Measurements from ENCODE around the gene CCDC175.

GRCh38 chr14:59480166-59480565 is 96.4 kb downstream of the CCDC175 start:
- TF ChIP-seq CTCF (IDR thresholded peaks at IDR 0.05) (no peak), EZH2 (IDR thresholded peaks at IDR 0.05) (no peak)

Data from neural progenitor cell (in vitro differentiated cells).